Endothelial cell of umbilical vein (primary cell): Measurements from ENCODE around the gene GNB5. TPM values are rescaled to one million over a fixed set of nuclear protein-coding genes. Genes with fewer than 3 reads are reported as not detected.

Experiments
- BruUV-seq: library from RNA; stranded (reverse); fragments of 400-500 nt; replicated peaks from 2 replicates; lab custom pipeline; 2021; lab: Mats Ljungman, UMichigan
- CTCF ChIA-PET: fragments of 300-600, 350-600 bp; sonication (Branson Sonifier 250); formaldehyde crosslinking; loops from one replicate; lab custom pipeline; 2021; ENCODE audit warnings: antibody characterized with exemption, inconsistent platforms; lab: Charles Lee
- POLR2A ChIA-PET: fragments of 300-600, 350-600 bp; sonication (Branson Sonifier 250); formaldehyde crosslinking; loops from one replicate; lab custom pipeline; 2021; ENCODE audit warnings: antibody characterized with exemption, inconsistent platforms; lab: Charles Lee
- DNase-seq: peaks from one replicate; pipeline ENCODE4 v3.0.0-alpha.2; 2011; ENCODE audit warnings: low read depth, low spot score
- FAIRE-seq: peaks from 2 replicates; lab custom pipeline; 2011; peaks lifted over from hg19 to GRCh38; lab: Jason Lieb, UNC
- H2AFZ ChIP-seq: 2 replicates; pipeline ENCODE4 v1.6.0; 2012; ENCODE audit warnings: low read depth, low read length, control low read depth, inconsistent platforms
- H3K27ac ChIP-seq: 2 replicates; pipeline ENCODE4 v1.5.1; 2011; ENCODE audit warnings: low read depth, mild to moderate bottlenecking, control low read depth, low read length, moderate library complexity; ENCODE audit not compliant: insufficient read depth
- H3K27me3 ChIP-seq, 2 experiments: 2 replicates each; pipeline versions ENCODE4 v1.6.0 to v1.6.1; 2011; ENCODE audit warnings: low read length in 2 of 2, mixed read lengths in 1 of 2; ENCODE audit not compliant: control insufficient read depth in 2 of 2, insufficient read depth in 2 of 2
- H3K36me3 ChIP-seq, 2 experiments: 2 replicates in 1 of 2; 3 replicates in 1 of 2; pipeline ENCODE4 v1.5.1; 2011; ENCODE audit warnings: low read length in 2 of 2, mild to moderate bottlenecking in 1 of 2, moderate library complexity in 1 of 2; ENCODE audit not compliant: control insufficient read depth in 2 of 2, insufficient read depth in 2 of 2; ENCODE audit errors: extremely low read depth in 1 of 2
- H3K4me1 ChIP-seq: 3 replicates; pipeline ENCODE4 v1.5.1; 2011; ENCODE audit warnings: mild to moderate bottlenecking, low read length; ENCODE audit not compliant: control insufficient read depth, insufficient read depth; ENCODE audit errors: extremely low read depth
- H3K4me2 ChIP-seq: 2 replicates; pipeline ENCODE4 v1.6.1; 2011; ENCODE audit warnings: low read length, control low read depth, mixed read lengths; ENCODE audit not compliant: insufficient read depth
- H3K4me3 ChIP-seq, 3 experiments: fragments of 200-600 bp in 1 of 3; sonication (generic), shearing (Covaris generic) in 1 of 3; replicated peaks in 1 of 3; 2 replicates each; pipeline ENCODE4 v1.5.1; 2011 to 2016; ENCODE audit warnings: control low read depth in 3 of 3, low read length in 3 of 3, mild to moderate bottlenecking in 2 of 3, inconsistent platforms in 1 of 3, low read depth in 1 of 3, moderate library complexity in 1 of 3; ENCODE audit not compliant: insufficient read depth in 1 of 3
- H3K79me2 ChIP-seq: 2 replicates; pipeline ENCODE4 v1.6.0; 2012; ENCODE audit warnings: low read length, inconsistent platforms; ENCODE audit not compliant: control insufficient read depth, insufficient read depth
- H3K9ac ChIP-seq: replicated peaks from 2 replicates; pipeline ENCODE3; 2011; ENCODE audit warnings: low read length, control low read depth; ENCODE audit not compliant: insufficient read depth; ENCODE audit errors: extremely low read depth
- H3K9me1 ChIP-seq: replicated peaks from 3 replicates; pipeline ENCODE4 v1.6.0; 2011; ENCODE audit warnings: mild to moderate bottlenecking, low read length; ENCODE audit not compliant: control insufficient read depth, insufficient read depth; ENCODE audit errors: extremely low read depth
- H3K9me3 ChIP-seq: replicated peaks from 2 replicates; pipeline ENCODE4 v1.5.1; 2012; ENCODE audit warnings: low read length, inconsistent platforms; ENCODE audit not compliant: control insufficient read depth, insufficient read depth
- H4K20me1 ChIP-seq: replicated peaks from 2 replicates; pipeline ENCODE3; 2011; ENCODE audit warnings: mild to moderate bottlenecking, low read length; ENCODE audit not compliant: control insufficient read depth, insufficient read depth; ENCODE audit errors: extremely low read depth
- EZH2 ChIP-seq: IDR thresholded peaks from 2 replicates; pipeline ENCODE4 v1.6.1; 2012; ENCODE audit warnings: borderline replicate concordance, low read depth, mild to moderate bottlenecking, moderate library complexity, low read length, inconsistent platforms; ENCODE audit not compliant: severe bottlenecking
- FOS ChIP-seq: IDR thresholded peaks from 2 replicates; pipeline ENCODE4 v1.6.1; 2011; ENCODE audit warnings: mild to moderate bottlenecking, low read length, moderate library complexity, borderline replicate concordance; ENCODE audit not compliant: insufficient read depth
- GATA2 ChIP-seq: IDR thresholded peaks from 2 replicates; pipeline ENCODE4 v1.7.0; 2011; ENCODE audit warnings: low read depth, mild to moderate bottlenecking, moderate library complexity, mixed read lengths, low read length; ENCODE audit not compliant: insufficient read length, insufficient read depth
- JUN ChIP-seq: IDR thresholded peaks from 2 replicates; pipeline ENCODE4 v1.6.1; 2011; ENCODE audit warnings: borderline replicate concordance, low read depth; ENCODE audit not compliant: insufficient read length, insufficient read depth
- MAX ChIP-seq: IDR thresholded peaks from 2 replicates; pipeline ENCODE4 v1.6.1; 2011; ENCODE audit not compliant: insufficient read depth, insufficient read length
- MYC ChIP-seq: IDR thresholded peaks from one replicate; pipeline ENCODE4 v1.6.1; 2011; ENCODE audit warnings: mild to moderate bottlenecking, low read depth, low read length
- POLR2A ChIP-seq: IDR thresholded peaks from 2 replicates; pipeline ENCODE4 v1.6.1; 2012; ENCODE audit warnings: low read depth, mild to moderate bottlenecking, control low read depth, low read length
- POLR2AphosphoS5 ChIP-seq: IDR thresholded peaks from 2 replicates; pipeline ENCODE4 v1.6.1; 2012; ENCODE audit warnings: low read depth, mild to moderate bottlenecking, control low read depth, low read length, moderate library complexity; ENCODE audit not compliant: insufficient read depth
- dilution Hi-C: fragments of 300-500 bp; cut with MboI; formaldehyde crosslinking; loops from one replicate; pipeline ENCODE4 v1.15.0; 2019; ENCODE audit warnings: low sequenced_read_pairs; ENCODE audit not compliant: extremely low pct_ligation_motif_present
- intact Hi-C: fragments of 100-400 bp; cut with micrococcal nuclease; formaldehyde crosslinking; loops from one replicate; pipeline ENCODE4 v1.10.0; 2022
- polyA plus RNA-seq, 4 experiments: library from polyadenylated mRNA; depleted of rRNA in 3 of 4; stranded (reverse) in 3 of 4; unstranded in 1 of 4; fragments of >200 nt; gene quantifications; 2 replicates each; pipeline versions ENCODE4 v1.2.1 to v1.2.3, GENCODE V29; 2011 to 2012; ENCODE audit warnings: missing spikeins in 1 of 4
- total RNA-seq: library from RNA; stranded (reverse); gene quantifications from 2 replicates; pipeline ENCODE4 v1.2.3, GENCODE V29; 2021
- TF ChIP-seq, protein P1 (sequence below), 2 donors: IDR thresholded peaks; 1 replicate in 1 of 2; 2 replicates in 1 of 2; pipeline ENCODE4 v1.5.1; 2011; ENCODE audit warnings: low read length in 2 of 2, mild to moderate bottlenecking in 2 of 2, moderate library complexity in 2 of 2, control low read depth in 1 of 2, inconsistent platforms in 1 of 2, low read depth in 1 of 2; ENCODE audit not compliant: insufficient read depth in 1 of 2; ENCODE audit errors: extremely low read depth in 1 of 2

The GNB5 gene
- total and polyA plus RNA-seq, 2 donors (not counting 3 experiments of a cell fraction or from before 2014, with no cell fraction given): 15.6 to 16.8 TPM

DNA sequence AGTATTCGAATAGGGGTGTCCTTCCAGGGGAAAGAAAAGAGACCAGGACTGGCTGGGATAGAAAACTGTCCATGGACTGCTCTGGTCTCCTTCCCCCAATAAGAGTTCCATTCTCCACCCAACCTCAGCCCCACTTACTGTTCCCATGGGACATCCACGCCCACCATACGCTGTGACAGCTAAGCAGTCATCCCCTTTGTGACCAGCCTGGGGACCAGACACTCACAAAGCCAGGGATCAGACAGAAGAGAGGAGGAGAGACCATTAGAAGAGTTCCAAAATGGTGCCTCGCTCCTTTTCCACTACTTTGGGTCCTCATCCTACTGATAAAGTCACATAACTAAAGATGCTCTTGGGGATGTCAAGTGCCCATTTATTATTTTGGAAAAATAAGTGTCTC lies 27.6 kb upstream of the GNB5 start:
- Histone ChIP-seq H3K4me3 (no peak overlapping the region), H3K36me3 (peaks cover 0 to 6% of the 10 kb centered on the region in 2 experiments), H3K9me1 (no peaks in the 10 kb centered on the region), H3K79me2 (no peaks in the 10 kb centered on the region), H3K4me1 (no peaks in the 10 kb centered on the region), H3K9me3 (no peaks in the 10 kb centered on the region), H4K20me1 (no peaks in the 10 kb centered on the region), H3K27me3 (no peaks in the 10 kb centered on the region), H2AFZ (no peak overlapping the region), H3K4me2 (no peak overlapping the region), H3K27ac (no peak overlapping the region), H3K9ac (no peak overlapping the region)
- TF ChIP-seq POLR2A (no peak), JUN (no peak), EZH2 (no peak), POLR2AphosphoS5 (no peak), FOS (no peak), MAX (no peak), GATA2 (no peak), MYC (no peak)
- TF ChIP-seq, protein P1, sequence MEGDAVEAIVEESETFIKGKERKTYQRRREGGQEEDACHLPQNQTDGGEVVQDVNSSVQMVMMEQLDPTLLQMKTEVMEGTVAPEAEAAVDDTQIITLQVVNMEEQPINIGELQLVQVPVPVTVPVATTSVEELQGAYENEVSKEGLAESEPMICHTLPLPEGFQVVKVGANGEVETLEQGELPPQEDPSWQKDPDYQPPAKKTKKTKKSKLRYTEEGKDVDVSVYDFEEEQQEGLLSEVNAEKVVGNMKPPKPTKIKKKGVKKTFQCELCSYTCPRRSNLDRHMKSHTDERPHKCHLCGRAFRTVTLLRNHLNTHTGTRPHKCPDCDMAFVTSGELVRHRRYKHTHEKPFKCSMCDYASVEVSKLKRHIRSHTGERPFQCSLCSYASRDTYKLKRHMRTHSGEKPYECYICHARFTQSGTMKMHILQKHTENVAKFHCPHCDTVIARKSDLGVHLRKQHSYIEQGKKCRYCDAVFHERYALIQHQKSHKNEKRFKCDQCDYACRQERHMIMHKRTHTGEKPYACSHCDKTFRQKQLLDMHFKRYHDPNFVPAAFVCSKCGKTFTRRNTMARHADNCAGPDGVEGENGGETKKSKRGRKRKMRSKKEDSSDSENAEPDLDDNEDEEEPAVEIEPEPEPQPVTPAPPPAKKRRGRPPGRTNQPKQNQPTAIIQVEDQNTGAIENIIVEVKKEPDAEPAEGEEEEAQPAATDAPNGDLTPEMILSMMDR (IDR thresholded peaks at IDR 0.05; ENCODE audit: extremely low read depth in 1 of 2, insufficient read depth in 1 of 2, low read depth in 1 of 2, low read length in 2 of 2): no peak
- ChIA-PET CTCF (no interaction called here), POLR2A (no interaction called here)
- intact Hi-C loops (no loop called here), dilution Hi-C loops (no loop called here)
- no TSS peak for BruUV-seq
- DNase-seq (no peak), FAIRE-seq (no peak)
